Smooth muscle cell (in vitro differentiated cells): Measurements from ENCODE around the gene CD7. TPM values are rescaled to one million over a fixed set of nuclear protein-coding genes. Genes with fewer than 3 reads are reported as not detected.

Experiments
- DNase-seq: peaks from one replicate; lab custom pipeline; 2025; ENCODE audit not compliant: unreplicated experiment; lab: John Stamatoyannopoulos, UW
- H2AFZ ChIP-seq: fragments of 200-600 bp; sonication (generic); 2 replicates; pipeline ENCODE4 v1.6.0; 2016; ENCODE audit warnings: antibody characterized with exemption, low read depth, mild to moderate bottlenecking
- H3F3A ChIP-seq: fragments of 200-600 bp; sonication (generic); 2 replicates; pipeline ENCODE4 v1.6.0; 2017; ENCODE audit warnings: antibody characterized with exemption, low read depth
- H3K27ac ChIP-seq: fragments of 200-600 bp; sonication (generic); 2 replicates; pipeline ENCODE4 v1.5.1; 2016; ENCODE audit warnings: low read depth, mild to moderate bottlenecking
- H3K27me3 ChIP-seq: fragments of 200-600 bp; sonication (generic); 2 replicates; pipeline ENCODE4 v1.6.1; 2016; ENCODE audit warnings: low read depth, mild to moderate bottlenecking
- H3K36me3 ChIP-seq: fragments of 200-600 bp; sonication (generic); 2 replicates; pipeline ENCODE4 v1.5.1; 2016; ENCODE audit warnings: low read depth
- H3K4me1 ChIP-seq: fragments of 200-600 bp; sonication (generic); 2 replicates; pipeline ENCODE4 v1.5.1; 2016; ENCODE audit warnings: low read depth
- H3K4me2 ChIP-seq: fragments of 200-600 bp; sonication (generic); 2 replicates; pipeline ENCODE4 v1.6.0; 2016; ENCODE audit warnings: mild to moderate bottlenecking
- H3K4me3 ChIP-seq: fragments of 200-600 bp; sonication (generic); 2 replicates; pipeline ENCODE4 v1.5.1; 2016; ENCODE audit warnings: mild to moderate bottlenecking
- H3K79me2 ChIP-seq: fragments of 200-600 bp; sonication (generic); 2 replicates; pipeline ENCODE4 v1.6.0; 2016; ENCODE audit warnings: low read depth, mild to moderate bottlenecking
- H3K9ac ChIP-seq: fragments of 200-600 bp; sonication (generic); 2 replicates; pipeline ENCODE4 v1.6.0; 2016; ENCODE audit warnings: low read depth
- H3K9me3 ChIP-seq: fragments of 200-600 bp; sonication (generic); replicated peaks from 2 replicates; pipeline ENCODE4 v1.5.1; 2016; ENCODE audit warnings: low read depth
- H4K20me1 ChIP-seq: fragments of 200-600 bp; sonication (generic); 2 replicates; pipeline ENCODE4 v1.6.0; 2016; ENCODE audit warnings: low read depth
- WGBS: methylation state at CpG from one replicate; pipeline ENCODE4 v1.1.7; 2016; ENCODE audit warnings: low lambda C conversion rate; 5-methylcytosine and 5-hydroxymethylcytosine counted together
- polyA plus RNA-seq: library from polyadenylated mRNA; unstranded; fragments of >200 nt; fragmentation: Nextera tagmentation; extraction: Ambion mirVana; gene quantifications from 2 replicates; pipeline ENCODE4 v1.2.1, GENCODE V29; 2016
- total RNA-seq: library from RNA; depleted of rRNA; stranded (reverse); fragments of >200 nt; gene quantifications from 2 replicates; pipeline ENCODE4 v1.2.3, GENCODE V29; 2014
- TF ChIP-seq, protein P1 (sequence below): fragments of 200-600 bp; sonication (generic); IDR thresholded peaks from 2 replicates; pipeline ENCODE4 v1.5.1; 2017; ENCODE audit warnings: borderline replicate concordance, mild to moderate bottlenecking, antibody characterized with exemption; ENCODE audit not compliant: insufficient read depth, poor library complexity, severe bottlenecking

CD7 gene
- total and polyA plus RNA-seq, 2 experiments from 2014 or later, result 0.79 TPM; not detected in 1

DNA sequence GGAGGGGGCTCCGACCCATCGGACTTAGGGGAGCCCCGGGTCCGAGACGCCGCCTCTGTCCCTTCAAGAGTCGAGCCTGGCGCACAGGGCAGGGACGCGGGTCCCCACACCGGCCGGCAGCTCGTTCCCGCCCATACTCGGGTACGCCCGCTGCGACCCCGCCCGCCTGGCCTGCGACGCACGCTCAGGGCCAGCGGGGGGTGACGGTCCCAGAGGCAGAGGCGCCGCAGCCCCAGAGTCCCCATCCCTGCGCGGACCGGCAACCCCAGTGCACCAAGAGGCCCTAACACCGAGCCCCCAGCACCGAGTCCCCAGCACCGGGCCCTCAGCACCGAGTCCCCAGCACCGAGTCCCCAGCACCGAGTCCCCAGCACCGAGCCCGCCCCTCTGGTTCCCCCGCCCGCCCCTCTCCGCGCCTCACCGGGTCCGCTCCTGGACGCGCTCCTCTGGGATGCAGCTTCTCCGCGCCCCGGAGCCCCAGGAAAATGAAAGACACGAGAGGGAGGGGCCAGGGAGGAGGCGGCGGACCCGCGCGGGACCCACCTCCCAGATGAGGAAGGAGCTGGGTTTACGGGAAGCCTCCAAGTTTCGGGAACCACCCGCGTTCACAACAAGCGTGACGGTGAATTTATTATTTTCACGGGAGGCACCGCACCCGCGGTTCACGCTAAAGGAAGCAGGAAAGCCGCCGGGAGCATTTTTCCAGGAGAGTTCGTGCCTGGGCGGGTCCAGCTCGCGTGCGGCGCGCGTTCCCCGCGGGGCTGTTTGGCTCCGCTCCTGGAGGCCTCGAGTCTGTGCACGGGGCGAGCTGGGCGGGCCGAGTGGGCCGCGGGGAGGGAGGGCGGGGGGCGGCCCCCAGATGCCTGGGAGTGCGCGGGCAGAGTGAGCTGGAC lies 16.1 kb upstream of the CD7 start, which contains the start of gene SECTM1:
TSS of gene SECTM1 (minus strand) at position 488 of the 893 bp plus-strand sequence. CDS start 6,526 bp downstream, outside the sequence.
- Histone ChIP-seq H3K36me3 (no peaks in the 10 kb centered on the region), H3K27me3 (peaks cover 32% of the 10 kb centered on the region), H3K4me3 (peak within 1 kb of the TSS; percentile 58), H3K79me2 (no peaks in the 10 kb centered on the region), H3F3A (no peaks in the 10 kb centered on the region), H3K4me2 (peak within 1 kb of the TSS; percentile 88), H3K4me1 (peaks cover 6% of the 10 kb centered on the region), H3K27ac (no peak within 1 kb of the TSS), H3K9me3 (no peaks in the 10 kb centered on the region), H4K20me1 (no peaks in the 10 kb centered on the region), H3K9ac (no peak within 1 kb of the TSS), H2AFZ (peak within 1 kb of the TSS; percentile 84)
- DNase-seq, result peak; percentile 38
- TF ChIP-seq, protein P1, sequence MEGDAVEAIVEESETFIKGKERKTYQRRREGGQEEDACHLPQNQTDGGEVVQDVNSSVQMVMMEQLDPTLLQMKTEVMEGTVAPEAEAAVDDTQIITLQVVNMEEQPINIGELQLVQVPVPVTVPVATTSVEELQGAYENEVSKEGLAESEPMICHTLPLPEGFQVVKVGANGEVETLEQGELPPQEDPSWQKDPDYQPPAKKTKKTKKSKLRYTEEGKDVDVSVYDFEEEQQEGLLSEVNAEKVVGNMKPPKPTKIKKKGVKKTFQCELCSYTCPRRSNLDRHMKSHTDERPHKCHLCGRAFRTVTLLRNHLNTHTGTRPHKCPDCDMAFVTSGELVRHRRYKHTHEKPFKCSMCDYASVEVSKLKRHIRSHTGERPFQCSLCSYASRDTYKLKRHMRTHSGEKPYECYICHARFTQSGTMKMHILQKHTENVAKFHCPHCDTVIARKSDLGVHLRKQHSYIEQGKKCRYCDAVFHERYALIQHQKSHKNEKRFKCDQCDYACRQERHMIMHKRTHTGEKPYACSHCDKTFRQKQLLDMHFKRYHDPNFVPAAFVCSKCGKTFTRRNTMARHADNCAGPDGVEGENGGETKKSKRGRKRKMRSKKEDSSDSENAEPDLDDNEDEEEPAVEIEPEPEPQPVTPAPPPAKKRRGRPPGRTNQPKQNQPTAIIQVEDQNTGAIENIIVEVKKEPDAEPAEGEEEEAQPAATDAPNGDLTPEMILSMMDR, result no peak
- 10% methylated on average over 60 of the region's 90 CpGs for WGBS

DNA sequence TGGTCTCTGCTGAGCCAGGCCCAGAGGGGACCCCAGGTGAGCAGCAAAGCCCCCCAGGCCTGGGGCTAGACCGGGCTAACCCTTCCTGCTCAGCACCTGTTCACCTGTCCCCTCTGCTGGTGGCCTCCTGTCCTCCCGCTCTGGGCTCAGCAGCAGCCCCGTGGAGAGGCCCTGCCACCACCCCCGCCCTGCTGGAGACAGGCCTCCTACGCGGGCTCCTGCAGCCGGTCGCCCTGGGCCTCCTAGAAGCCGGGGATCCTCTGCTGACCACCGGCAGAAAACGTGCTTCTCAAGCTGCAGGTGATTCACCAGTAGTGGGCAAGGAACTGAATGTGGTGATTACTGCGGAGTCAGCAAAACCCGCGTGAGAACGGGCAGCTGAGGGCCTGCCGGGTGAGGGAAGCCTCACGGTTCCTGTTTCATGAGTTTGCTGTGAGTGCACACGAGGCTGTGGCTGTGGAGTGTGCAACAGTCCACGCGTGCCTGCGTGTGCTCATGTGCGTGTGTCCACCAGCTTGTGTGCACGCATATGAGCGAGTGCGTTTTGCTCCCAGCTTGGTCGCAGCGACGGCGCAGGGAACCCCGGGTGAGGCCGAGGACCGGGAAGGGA lies 15.4 kb upstream of the CD7 start:
- Histone ChIP-seq H3K9ac (no peak overlapping the region), H3K27me3 (peaks cover 32% of the 10 kb centered on the region), H3K4me3 (peak overlapping the region; percentile 58), H3K9me3 (no peaks in the 10 kb centered on the region), H3F3A (no peaks in the 10 kb centered on the region), H2AFZ (no peak overlapping the region), H3K79me2 (no peaks in the 10 kb centered on the region), H3K4me1 (peaks cover 9% of the 10 kb centered on the region), H3K27ac (no peak overlapping the region), H3K4me2 (peak overlapping the region; percentile 88), H3K36me3 (no peaks in the 10 kb centered on the region), H4K20me1 (no peaks in the 10 kb centered on the region)
- peak; percentile 11 for DNase-seq
- TF ChIP-seq, protein P1, result no peak
- 27% methylated on average over 31 of the region's 32 CpGs for WGBS

DNA sequence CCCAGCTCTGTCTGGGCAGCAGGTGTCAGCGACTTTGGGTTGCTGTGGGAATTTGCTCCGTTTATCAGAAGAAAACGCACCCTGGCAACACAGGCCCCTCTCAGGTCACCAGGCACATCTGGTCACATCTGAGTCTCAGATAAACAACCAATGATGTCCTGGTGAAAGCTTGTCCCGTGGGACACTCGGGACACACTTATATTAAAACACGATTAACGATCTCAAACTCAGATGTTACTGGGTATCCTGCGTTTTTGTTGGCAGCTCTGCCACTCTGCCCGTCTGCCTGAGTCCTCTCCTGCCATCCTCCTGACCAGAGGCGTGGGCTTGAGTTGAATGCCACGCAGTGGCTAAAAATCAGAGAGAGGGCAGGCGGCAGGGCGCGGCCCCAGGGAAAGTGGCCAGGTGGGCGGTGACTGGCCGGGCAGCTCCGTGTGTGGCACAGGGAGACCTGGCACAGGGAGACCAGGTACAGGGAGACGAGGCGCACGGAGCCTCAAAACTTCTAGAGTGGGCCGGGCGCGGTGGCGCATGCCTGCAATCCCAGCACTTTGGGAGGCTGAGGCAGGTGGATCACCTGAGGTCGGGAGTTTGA lies 14.0 kb upstream of the CD7 start:
- no peaks in the 10 kb centered on the region for H4K20me1 ChIP-seq
- H3K9ac ChIP-seq, result no peak overlapping the region
- H3K79me2 ChIP-seq, result no peaks in the 10 kb centered on the region
- no peaks in the 10 kb centered on the region for H3F3A ChIP-seq
- peaks cover 9% of the 10 kb centered on the region for H3K4me1 ChIP-seq
- TF ChIP-seq, protein P1, result no peak
- no peak for DNase-seq
- no peaks in the 10 kb centered on the region for H3K9me3 ChIP-seq
- no peaks in the 10 kb centered on the region for H3K36me3 ChIP-seq
- H3K27me3 ChIP-seq, result peaks cover 32% of the 10 kb centered on the region
- no peak overlapping the region for H3K4me3 ChIP-seq
- H3K27ac ChIP-seq, result no peak overlapping the region
- H2AFZ ChIP-seq, result no peak overlapping the region
- H3K4me2 ChIP-seq, result no peak overlapping the region
- WGBS, result 93% methylated on average over 25 of the region's 25 CpGs
